ENCODE measurements around the gene FERMT3. TPM values are rescaled to one million over a fixed set of nuclear protein-coding genes. Genes with fewer than 3 reads are reported as not detected.

Gene FERMT3
- total and polyA plus RNA-seq, 2 of the 8 experiments (the other 6 are each of a cell fraction or from before 2014, with no cell fraction given) = 1.4 to 3.7 TPM

DNA sequence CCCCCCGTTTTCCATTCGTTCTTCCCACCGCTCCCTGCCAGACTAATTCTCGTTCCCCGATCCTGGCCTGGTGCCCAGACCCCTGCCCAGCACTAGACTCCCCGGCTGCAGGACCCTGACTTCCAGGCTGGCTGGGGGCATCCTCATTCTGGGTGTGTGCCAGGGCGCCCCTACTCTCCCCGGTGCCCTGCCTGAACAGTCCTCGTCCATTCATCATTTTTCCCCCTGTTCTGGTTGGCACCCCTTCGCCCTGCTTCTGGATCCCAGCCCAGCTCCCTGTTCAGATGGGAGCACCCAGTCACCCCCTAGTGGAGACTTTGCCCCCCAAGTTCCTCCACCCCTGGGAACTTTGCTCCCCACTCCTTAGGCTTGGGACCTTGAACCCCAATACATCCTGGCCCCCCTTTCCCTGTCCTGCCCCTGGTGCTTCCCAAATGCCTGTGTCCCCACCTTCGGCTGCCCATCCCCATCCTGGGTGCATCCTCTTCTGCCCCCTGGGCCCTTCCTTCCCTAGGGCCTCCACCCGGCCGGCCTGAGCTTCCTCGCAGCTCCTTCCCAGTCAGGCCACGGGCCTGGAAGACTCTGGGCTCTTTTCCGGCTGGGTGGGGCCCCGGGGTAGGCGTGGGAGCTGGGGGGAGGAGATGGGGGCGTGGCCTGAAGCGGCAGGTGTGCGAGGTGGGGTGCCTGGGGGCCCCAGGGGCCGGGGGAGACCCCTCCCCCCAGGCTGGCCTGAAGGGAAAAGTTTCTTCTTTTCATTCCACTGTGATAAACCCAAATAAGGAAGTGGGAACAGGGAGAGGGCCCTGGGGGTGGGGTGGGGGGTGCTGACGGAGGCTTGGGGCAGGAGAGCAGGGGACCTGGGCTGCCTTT lies 45.7 kb downstream of the FERMT3 start:
- Histone ChIP-seq H2BK5ac (ENCODE audit: low read depth, low read length) (no peak overlapping the region; the same call in 1 of the 2 replicates), H2BK15ac (ENCODE audit: low read length) (no peak overlapping the region), H3K9me3 (ENCODE audit: insufficient read depth in 2 of 2, low read depth in 1 of 2, low read length in 1 of 2) (no peaks in the 10 kb centered on the region), H3K56ac (replicated peaks; ENCODE audit: insufficient read length, low read depth, low read length) (peak overlapping the region; percentile 9), H3K14ac (ENCODE audit: insufficient read length) (no peak overlapping the region), H3K4me1 (replicated peaks in 1 of 4; ENCODE audit: control insufficient read depth in 3 of 4, insufficient read depth in 4 of 4, low read length in 3 of 4) (peaks cover 0 to 40% (median 34%) of the 10 kb centered on the region in 4 experiments; a peak in 6 of 7 replicates), H2AK5ac (ENCODE audit: low read depth, low read length) (no peak overlapping the region), H2AFZ (ENCODE audit: low read length) (no peak overlapping the region), H3K4me3 (ENCODE audit: extremely low read depth in 1 of 4, insufficient read depth in 2 of 4, low read depth in 3 of 4, low read length in 4 of 4) (peak overlapping the region; percentile 73 to 86 (median 76)), H3K27me3 (replicated peaks in 1 of 4; ENCODE audit: control insufficient read depth in 3 of 4, extremely low read depth in 1 of 4, insufficient read depth in 3 of 4, low read length in 3 of 4) (no peaks in the 10 kb centered on the region), H3K36me3 (ENCODE audit: control insufficient read depth in 2 of 4, insufficient read depth in 4 of 4, low read length in 3 of 4) (peaks cover 8 to 28% (median 17%) of the 10 kb centered on the region in 4 experiments), H3K18ac (ENCODE audit: extremely low read depth, low read length) (peak overlapping the region; percentile 99), H3K23ac (ENCODE audit: insufficient read length) (no peak overlapping the region), H4K20me1 (replicated peaks in 1 of 2; ENCODE audit: control insufficient read depth in 1 of 2, insufficient read depth in 2 of 2, low read length in 2 of 2) (peaks cover 6 to 17% of the 10 kb centered on the region in 2 experiments), H4K5ac (ENCODE audit: insufficient read length, low read depth, low read length) (peak overlapping the region; percentile 27), H3K27ac (ENCODE audit: low read depth, low read length) (0 out of 2 replicates have a peak overlapping the region, but pooled peaks have one; percentile 22), H3K4ac (replicated peaks; ENCODE audit: insufficient read length, low read depth, low read length) (no peak overlapping the region), H3K79me2 (ENCODE audit: control insufficient read depth in 1 of 2, insufficient read depth in 2 of 2, low read length in 2 of 2) (peaks cover 0 to 23% of the 10 kb centered on the region in 2 experiments; a peak in 1 of 4 replicates), H3K79me1 (ENCODE audit: low read depth, low read length) (peaks cover 2% of the 10 kb centered on the region; the same call in 1 of the 2 replicates), H2BK12ac (ENCODE audit: low read depth, low read length) (no peak overlapping the region), H3K23me2 (ENCODE audit: low read depth, low read length) (peaks cover 10% of the 10 kb centered on the region; the same call in 1 of the 2 replicates), H2BK120ac (replicated peaks; ENCODE audit: low read depth, low read length) (no peak overlapping the region), H4K8ac (ENCODE audit: extremely low read depth, insufficient read depth, low read length) (no peak overlapping the region), H2BK20ac (ENCODE audit: low read length) (no peak overlapping the region), H3K9ac (replicated peaks in 1 of 4; ENCODE audit: extremely low read depth in 1 of 4, low read depth in 3 of 4, low read length in 3 of 4) (peak overlapping the region; percentile 54 to 62 (median 60); a peak in 6 of 7 replicates), H4K91ac (replicated peaks; ENCODE audit: insufficient read length, low read length) (peak overlapping the region; percentile 31), H3K4me2 (ENCODE audit: insufficient read depth in 1 of 2, low read depth in 2 of 2, low read length in 2 of 2) (peak overlapping the region; percentile 73 to 88)
- DNase-seq (ENCODE audit: low read depth in 1 of 2, low spot score in 2 of 2) (peak in 1 of 2 experiments; percentile 68), FAIRE-seq (no peak)
- ChIA-PET POLR2A (ENCODE audit: partially characterized antibody) (interaction anchor here (0.9 to 13.1 kb wide), 13 partner anchors 10 to 1411 kb away, joined by 3 to 352 read pairs (median 9); partner anchors contain the start of genes DNAJC4, ESRRA, FKBP2 and NUDT22), CTCF (ENCODE audit: partially characterized antibody) (interaction anchor here (0.6 to 10.0 kb wide), 18 partner anchors 14 to 1660 kb away, joined by 3 to 102 read pairs (median 6); partner anchors contain the start of genes CATSPERZ, FERMT3, NUDT22 and TRPT1)
- 5% methylated on average over 16 of the region's 23 CpGs; no CpG with 5 or more reads in 1 of the 2 experiments for WGBS, 2 experiments (ENCODE audit: extremely low coverage in 1 of 2, insufficient coverage in 1 of 2, insufficient read length in 1 of 2, insufficient replicate concordance in 2 of 2, low coverage in 1 of 2, low lambda C conversion rate in 2 of 2, missing lambda C conversion rate in 1 of 2)
- TF ChIP-seq TBP (IDR thresholded peaks at IDR 0.05; ENCODE audit: low read depth, low read length) = 0 out of 2 replicates have a peak, but pooled peaks have one; percentile 9
- TF ChIP-seq SRF (IDR thresholded peaks at IDR 0.05; ENCODE audit: low read depth, low read length) = peak; percentile 75
- TF ChIP-seq TAF7 (optimal IDR thresholded peaks at IDR 0.05; ENCODE audit: borderline replicate concordance, low read depth, low read length) = peak; percentile 62
- TF ChIP-seq PHF8 (conservative IDR thresholded peaks at IDR 0.05; ENCODE audit: low read depth, low read length) = 0 out of 2 replicates have a peak, but pooled peaks have one; percentile 12
- no peak for TF ChIP-seq BRCA1 (IDR thresholded peaks at IDR 0.05; ENCODE audit: low read depth, low read length)
- TF ChIP-seq TCF12 (IDR thresholded peaks at IDR 0.05; ENCODE audit: low read depth, low read length) = 0 out of 2 replicates have a peak, but pooled peaks have one; percentile 41
- TF ChIP-seq, protein P1, sequence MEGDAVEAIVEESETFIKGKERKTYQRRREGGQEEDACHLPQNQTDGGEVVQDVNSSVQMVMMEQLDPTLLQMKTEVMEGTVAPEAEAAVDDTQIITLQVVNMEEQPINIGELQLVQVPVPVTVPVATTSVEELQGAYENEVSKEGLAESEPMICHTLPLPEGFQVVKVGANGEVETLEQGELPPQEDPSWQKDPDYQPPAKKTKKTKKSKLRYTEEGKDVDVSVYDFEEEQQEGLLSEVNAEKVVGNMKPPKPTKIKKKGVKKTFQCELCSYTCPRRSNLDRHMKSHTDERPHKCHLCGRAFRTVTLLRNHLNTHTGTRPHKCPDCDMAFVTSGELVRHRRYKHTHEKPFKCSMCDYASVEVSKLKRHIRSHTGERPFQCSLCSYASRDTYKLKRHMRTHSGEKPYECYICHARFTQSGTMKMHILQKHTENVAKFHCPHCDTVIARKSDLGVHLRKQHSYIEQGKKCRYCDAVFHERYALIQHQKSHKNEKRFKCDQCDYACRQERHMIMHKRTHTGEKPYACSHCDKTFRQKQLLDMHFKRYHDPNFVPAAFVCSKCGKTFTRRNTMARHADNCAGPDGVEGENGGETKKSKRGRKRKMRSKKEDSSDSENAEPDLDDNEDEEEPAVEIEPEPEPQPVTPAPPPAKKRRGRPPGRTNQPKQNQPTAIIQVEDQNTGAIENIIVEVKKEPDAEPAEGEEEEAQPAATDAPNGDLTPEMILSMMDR (IDR thresholded peaks at IDR 0.05; ENCODE audit: control extremely low read depth in 1 of 3, insufficient read depth in 1 of 3, low read depth in 1 of 3, low read length in 3 of 3) = peak in 1 of 3 experiments; percentile 36; a peak in 1 of 4 replicates
- TF ChIP-seq SIX5 (IDR thresholded peaks at IDR 0.05; ENCODE audit: low read depth, low read length) = no peak

All from H1 (cell line).